SK-N-MC (cell line): ENCODE results near the gene FAAP100.

Experiments used
- EZH2 ChIP-seq: fragments of 200-600 bp; sonication (generic); IDR thresholded peaks from one replicate; pipeline ENCODE4 v1.6.1; 2017; ENCODE audit warnings: antibody characterized with exemption
- POLR2AphosphoS5 ChIP-seq: IDR thresholded peaks from 2 replicates; pipeline ENCODE4 v1.6.1; 2012; ENCODE audit warnings: mild to moderate bottlenecking, low read depth, low read length, borderline replicate concordance

GRCh38 chr17:81549031-81549557 lies 3.1 kb downstream of the FAAP100 start:
- TF ChIP-seq POLR2AphosphoS5 (no peak), EZH2 (no peak)
